ENCODE data around the gene DPM2.

DNA sequence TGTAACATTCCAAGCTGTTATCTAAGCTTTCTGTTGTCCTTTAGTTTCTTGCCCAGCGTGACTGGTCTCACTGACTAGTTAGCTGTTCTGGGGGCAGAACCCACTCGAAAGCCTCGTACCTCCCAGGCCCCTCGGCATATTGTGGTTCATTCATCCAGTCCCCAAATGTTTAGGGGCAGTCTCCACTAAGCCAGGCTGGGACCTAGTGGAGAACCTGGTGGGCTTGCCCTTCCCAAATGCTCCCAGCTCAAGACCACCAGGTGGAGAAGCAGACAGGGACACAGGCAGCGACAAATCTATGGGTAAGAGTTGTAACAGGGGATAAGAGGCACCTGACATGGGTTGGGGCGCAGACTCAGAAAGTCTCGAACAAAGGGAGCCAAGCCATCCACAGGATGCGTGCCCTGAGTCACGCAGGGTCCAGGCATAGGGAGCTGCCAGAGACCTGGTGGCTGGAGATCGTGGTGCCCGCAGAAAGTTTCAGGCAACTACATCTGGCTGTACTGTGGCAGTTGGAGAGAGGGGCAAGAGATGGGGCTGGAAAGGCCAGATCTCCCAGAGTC lies 44.0 kb upstream of the DPM2 start:
- TF ChIP-seq BHLHE40 (IDR thresholded peaks at IDR 0.05; ENCODE audit: low read depth, low read length) (no peak), POLR2A (IDR thresholded peaks at IDR 0.05; ENCODE audit: low read length) (peak; percentile 9; the same call in 1 of the 2 replicates), CEBPB (IDR thresholded peaks at IDR 0.05) (no peak), CBX8 (IDR thresholded peaks at IDR 0.05) (no peak), RAD21 (conservative IDR thresholded peaks at IDR 0.05 in 1 of 2, IDR thresholded peaks at IDR 0.05 in 1 of 2) (no peak), NR3C1 (IDR thresholded peaks at IDR 0.05) (no peak)
- TF ChIP-seq, protein P1, sequence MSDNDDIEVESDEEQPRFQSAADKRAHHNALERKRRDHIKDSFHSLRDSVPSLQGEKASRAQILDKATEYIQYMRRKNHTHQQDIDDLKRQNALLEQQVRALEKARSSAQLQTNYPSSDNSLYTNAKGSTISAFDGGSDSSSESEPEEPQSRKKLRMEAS (IDR thresholded peaks at IDR 0.05) = no peak
- TF ChIP-seq, protein P2, sequence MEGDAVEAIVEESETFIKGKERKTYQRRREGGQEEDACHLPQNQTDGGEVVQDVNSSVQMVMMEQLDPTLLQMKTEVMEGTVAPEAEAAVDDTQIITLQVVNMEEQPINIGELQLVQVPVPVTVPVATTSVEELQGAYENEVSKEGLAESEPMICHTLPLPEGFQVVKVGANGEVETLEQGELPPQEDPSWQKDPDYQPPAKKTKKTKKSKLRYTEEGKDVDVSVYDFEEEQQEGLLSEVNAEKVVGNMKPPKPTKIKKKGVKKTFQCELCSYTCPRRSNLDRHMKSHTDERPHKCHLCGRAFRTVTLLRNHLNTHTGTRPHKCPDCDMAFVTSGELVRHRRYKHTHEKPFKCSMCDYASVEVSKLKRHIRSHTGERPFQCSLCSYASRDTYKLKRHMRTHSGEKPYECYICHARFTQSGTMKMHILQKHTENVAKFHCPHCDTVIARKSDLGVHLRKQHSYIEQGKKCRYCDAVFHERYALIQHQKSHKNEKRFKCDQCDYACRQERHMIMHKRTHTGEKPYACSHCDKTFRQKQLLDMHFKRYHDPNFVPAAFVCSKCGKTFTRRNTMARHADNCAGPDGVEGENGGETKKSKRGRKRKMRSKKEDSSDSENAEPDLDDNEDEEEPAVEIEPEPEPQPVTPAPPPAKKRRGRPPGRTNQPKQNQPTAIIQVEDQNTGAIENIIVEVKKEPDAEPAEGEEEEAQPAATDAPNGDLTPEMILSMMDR (IDR thresholded peaks at IDR 0.05) = no peak
- TF ChIP-seq, protein P3, sequence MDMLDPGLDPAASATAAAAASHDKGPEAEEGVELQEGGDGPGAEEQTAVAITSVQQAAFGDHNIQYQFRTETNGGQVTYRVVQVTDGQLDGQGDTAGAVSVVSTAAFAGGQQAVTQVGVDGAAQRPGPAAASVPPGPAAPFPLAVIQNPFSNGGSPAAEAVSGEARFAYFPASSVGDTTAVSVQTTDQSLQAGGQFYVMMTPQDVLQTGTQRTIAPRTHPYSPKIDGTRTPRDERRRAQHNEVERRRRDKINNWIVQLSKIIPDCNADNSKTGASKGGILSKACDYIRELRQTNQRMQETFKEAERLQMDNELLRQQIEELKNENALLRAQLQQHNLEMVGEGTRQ (IDR thresholded peaks at IDR 0.05) = no peak

Data from A549 (cell line).